HCT116 (cell line): ENCODE data around the gene PKNOX2. TPM values are rescaled to one million over a fixed set of nuclear protein-coding genes. Genes with fewer than 3 reads are reported as not detected.

Experiments used
- ATAC-seq: fragments of 200-7000 bp; cut with Tn5 transposase; 2 replicates; pipeline ENCODE4 v1.9.1; 2020; ENCODE audit warnings: mild to moderate bottlenecking, moderate library complexity
- BruUV-seq: library from RNA; stranded (reverse); fragments of 400-500 nt; replicated peaks from 2 replicates; lab custom pipeline; 2021; lab: Mats Ljungman, UMichigan
- CTCF ChIA-PET: fragments of 300-600 bp; sonication (Branson Sonifier 250); formaldehyde crosslinking; loops from one replicate; lab custom pipeline; 2021; ENCODE audit warnings: antibody characterized with exemption; lab: Charles Lee
- POLR2A ChIA-PET: fragments of 300-600, 350-600 bp; sonication (Branson Sonifier 250); formaldehyde crosslinking; loops from one replicate; lab custom pipeline; 2021; ENCODE audit warnings: antibody characterized with exemption; lab: Charles Lee
- RAD21 ChIA-PET, 2 experiments: fragments of 300-600 bp; sonication (Branson Sonifier 250); formaldehyde crosslinking; loops; one replicate each; lab custom pipeline; 2023; ENCODE audit warnings: low total read pairs in 2 of 2; ENCODE audit not compliant: uncharacterized antibody in 2 of 2, unreplicated experiment in 2 of 2, low non-redundant PET in 1 of 2; lab: Charles Lee
- DNase-seq: peaks from one replicate; pipeline ENCODE4 v3.0.0-alpha.2; 2010; ENCODE audit warnings: low read depth, low spot score
- H2AFZ ChIP-seq: fragments of 200-600 bp; shearing (Covaris generic), sonication (generic); 2 replicates; pipeline ENCODE4 v1.6.1; 2017; ENCODE audit warnings: low read depth, mixed run types, mixed read lengths, antibody characterized with exemption, low read length; ENCODE audit not compliant: poor library complexity, severe bottlenecking
- H3K27ac ChIP-seq: 2 replicates; pipeline ENCODE4 v1.5.1; 2012; ENCODE audit warnings: low read depth, low read length
- H3K27me3 ChIP-seq: fragments of 200-600 bp; sonication (generic); 2 replicates; pipeline ENCODE4 v1.6.1; 2016; ENCODE audit warnings: mixed run types, low read length, mixed read lengths; ENCODE audit not compliant: insufficient read depth
- H3K36me3 ChIP-seq, 2 experiments: fragments of 200-500 bp in 1 of 2; fragments of 200-600 bp in 1 of 2; sonication (Bioruptor generic) in 1 of 2; sonication (generic) in 1 of 2; 2 replicates each; pipeline versions ENCODE4 v1.5.1 to v1.6.1; 2014 to 2016; ENCODE audit warnings: low read length in 2 of 2, inconsistent platforms in 1 of 2, mixed read lengths in 1 of 2, mixed run types in 1 of 2; ENCODE audit not compliant: insufficient read depth in 2 of 2, control insufficient read depth in 1 of 2
- H3K4me1 ChIP-seq, 2 experiments: fragments of 200-600 bp in 1 of 2; sonication (generic) in 1 of 2; 2 replicates each; pipeline versions ENCODE4 v1.5.1 to v1.6.1; 2012 to 2017; ENCODE audit warnings: low read length in 2 of 2, inconsistent platforms in 1 of 2, mild to moderate bottlenecking in 1 of 2, mixed read lengths in 1 of 2, mixed run types in 1 of 2, moderate library complexity in 1 of 2; ENCODE audit not compliant: insufficient read depth in 2 of 2, control insufficient read depth in 1 of 2
- H3K4me2 ChIP-seq: fragments of 200-600 bp; sonication (generic); 2 replicates; pipeline ENCODE4 v1.6.1; 2017; ENCODE audit warnings: mixed run types, low read length, mixed read lengths
- H3K4me3 ChIP-seq, 2 experiments: fragments of 200-600 bp in 1 of 2; sonication (generic) in 1 of 2; replicated peaks in 1 of 2; 2 replicates each; pipeline ENCODE4 v1.5.1; 2011 to 2016; ENCODE audit warnings: low read length in 2 of 2, control low read depth in 1 of 2, low read depth in 1 of 2, mild to moderate bottlenecking in 1 of 2, mixed read lengths in 1 of 2, mixed run types in 1 of 2
- H3K79me2 ChIP-seq: fragments of 200-600 bp; sonication (generic); 2 replicates; pipeline ENCODE4 v1.6.1; 2017; ENCODE audit warnings: mild to moderate bottlenecking, mixed run types, low read length, moderate library complexity, mixed read lengths; ENCODE audit not compliant: insufficient read depth
- H3K9ac ChIP-seq: fragments of 200-600 bp; sonication (generic); 2 replicates; pipeline ENCODE4 v1.6.1; 2016; ENCODE audit warnings: low read length, mixed read lengths
- H3K9me2 ChIP-seq: fragments of 200-600 bp; sonication (generic), shearing (Covaris generic); 2 replicates; pipeline ENCODE4 v1.6.1; 2017; ENCODE audit warnings: mixed run types, mild to moderate bottlenecking, moderate library complexity; ENCODE audit not compliant: insufficient read depth
- H3K9me3 ChIP-seq, 2 experiments: fragments of 200-500 bp in 1 of 2; fragments of 200-600 bp in 1 of 2; sonication (Bioruptor generic) in 1 of 2; sonication (generic) in 1 of 2; 2 replicates each; pipeline ENCODE4 v1.6.1; 2014 to 2017; ENCODE audit warnings: low read length in 2 of 2, mixed read lengths in 2 of 2, inconsistent platforms in 1 of 2, low read depth in 1 of 2, mild to moderate bottlenecking in 1 of 2, mixed run types in 1 of 2, moderate library complexity in 1 of 2; ENCODE audit not compliant: control insufficient read depth in 1 of 2, insufficient read depth in 1 of 2
- H4K20me1 ChIP-seq: fragments of 200-600 bp; sonication (generic), shearing (Covaris generic); 2 replicates; pipeline ENCODE4 v1.6.1; 2017; ENCODE audit warnings: mixed run types, mild to moderate bottlenecking, moderate library complexity; ENCODE audit not compliant: insufficient read depth
- ELF1 ChIP-seq: IDR thresholded peaks from 2 replicates; pipeline ENCODE4 v1.6.1; 2012; ENCODE audit warnings: low read depth, borderline replicate concordance
- EZH2phosphoT487 ChIP-seq: fragments of 200-600 bp; IDR thresholded peaks from 2 replicates; pipeline ENCODE4 v1.6.1; 2018; ENCODE audit warnings: antibody characterized with exemption, borderline replicate concordance
- JUND ChIP-seq: IDR thresholded peaks from 2 replicates; pipeline ENCODE4 v1.6.1; 2012
- SP1 ChIP-seq: IDR thresholded peaks from 2 replicates; pipeline ENCODE4 v1.6.1; 2012; ENCODE audit warnings: low read depth
- SRF ChIP-seq: IDR thresholded peaks from 2 replicates; pipeline ENCODE4 v1.6.1; 2012; ENCODE audit warnings: low read depth
- YY1 ChIP-seq: IDR thresholded peaks from 2 replicates; pipeline ENCODE4 v1.6.1; 2011; ENCODE audit warnings: low read length, low read depth, moderate library complexity, mild to moderate bottlenecking; ENCODE audit not compliant: insufficient replicate concordance; ENCODE audit errors: extremely low read depth
- ZFX ChIP-seq: fragments of 450-650 bp; IDR thresholded peaks from 2 replicates; pipeline ENCODE4 v1.6.1; 2017
- ZNF274 ChIP-seq: fragments of 200-500 bp; sonication (Bioruptor generic); IDR thresholded peaks from 2 replicates; pipeline ENCODE4 v1.6.1; 2014; ENCODE audit warnings: mild to moderate bottlenecking, low read depth, low read length, inconsistent platforms
- intact Hi-C: fragments of 100-400 bp; cut with micrococcal nuclease; formaldehyde crosslinking; loops from 2 replicates; pipeline ENCODE4 v1.10.0; 2022
- total RNA-seq: library from RNA; stranded (reverse); gene quantifications from one replicate; pipeline ENCODE4 v1.2.1, GENCODE V29; 2021; ENCODE audit not compliant: unreplicated experiment
- TF ChIP-seq, protein P1 (sequence below): IDR thresholded peaks from 2 replicates; pipeline ENCODE4 v1.6.1; 2012; ENCODE audit warnings: low read depth
- TF ChIP-seq, protein P2 (sequence below): IDR thresholded peaks from 2 replicates; pipeline ENCODE4 v1.6.1; 2011; ENCODE audit warnings: mild to moderate bottlenecking, low read length, moderate library complexity; ENCODE audit not compliant: insufficient replicate concordance; ENCODE audit errors: extremely low read depth

PKNOX2 gene
- total RNA-seq, 1 experiment from 2014 or later = 0.20 TPM

DNA sequence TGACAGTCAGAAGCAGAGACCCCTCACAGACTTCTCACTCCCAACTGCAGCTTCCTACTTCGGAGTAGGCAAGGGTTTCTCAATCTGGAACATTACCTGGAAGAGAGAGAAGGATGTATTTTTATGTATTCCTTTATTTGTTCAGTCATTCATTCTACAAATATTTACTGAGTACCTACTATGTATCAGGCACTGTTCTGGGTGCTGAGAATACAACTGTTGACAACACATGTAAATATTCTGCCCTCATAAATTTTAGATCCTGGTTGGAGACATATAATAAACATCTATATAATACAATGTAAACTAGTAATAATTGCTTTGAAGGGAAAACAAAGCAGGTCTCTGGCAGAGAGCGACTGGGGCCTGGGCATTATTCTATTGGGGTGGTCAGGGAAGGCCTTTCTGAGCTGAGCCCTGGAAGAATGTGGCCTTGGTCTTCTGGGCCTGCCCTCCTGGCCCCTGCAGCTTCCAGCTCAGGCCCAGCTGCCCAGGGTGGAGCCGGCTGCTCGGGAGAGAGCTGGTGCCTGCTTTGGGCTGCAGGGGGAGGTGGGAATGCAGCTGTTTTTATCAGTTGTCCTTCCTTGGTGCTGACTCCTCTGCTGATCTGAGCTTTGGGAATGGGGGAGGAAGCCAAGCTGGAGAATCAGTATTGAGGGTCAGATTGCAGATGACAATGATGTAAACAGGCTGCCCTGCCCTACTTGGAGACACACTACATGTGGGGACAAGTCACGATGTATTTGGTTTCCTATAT lies 46.8 kb downstream of the PKNOX2 start:
- H4K20me1 ChIP-seq = no peaks in the 10 kb centered on the region
- DNase-seq (no peak), ATAC-seq (no peak)
- no peaks in the 10 kb centered on the region for H3K79me2 ChIP-seq
- no peak overlapping the region for H3K9ac ChIP-seq
- ChIA-PET CTCF (no interaction called here), POLR2A (no interaction called here), RAD21 (no interaction called here)
- H3K4me2 ChIP-seq = no peak overlapping the region
- H3K4me3 ChIP-seq = no peak overlapping the region
- no peaks in the 10 kb centered on the region for H3K36me3 ChIP-seq
- H3K4me1 ChIP-seq = no peaks in the 10 kb centered on the region
- H3K27ac ChIP-seq = no peak overlapping the region
- H3K9me3 ChIP-seq = no peaks in the 10 kb centered on the region
- H3K9me2 ChIP-seq = no peaks in the 10 kb centered on the region
- TF ChIP-seq, protein P1, sequence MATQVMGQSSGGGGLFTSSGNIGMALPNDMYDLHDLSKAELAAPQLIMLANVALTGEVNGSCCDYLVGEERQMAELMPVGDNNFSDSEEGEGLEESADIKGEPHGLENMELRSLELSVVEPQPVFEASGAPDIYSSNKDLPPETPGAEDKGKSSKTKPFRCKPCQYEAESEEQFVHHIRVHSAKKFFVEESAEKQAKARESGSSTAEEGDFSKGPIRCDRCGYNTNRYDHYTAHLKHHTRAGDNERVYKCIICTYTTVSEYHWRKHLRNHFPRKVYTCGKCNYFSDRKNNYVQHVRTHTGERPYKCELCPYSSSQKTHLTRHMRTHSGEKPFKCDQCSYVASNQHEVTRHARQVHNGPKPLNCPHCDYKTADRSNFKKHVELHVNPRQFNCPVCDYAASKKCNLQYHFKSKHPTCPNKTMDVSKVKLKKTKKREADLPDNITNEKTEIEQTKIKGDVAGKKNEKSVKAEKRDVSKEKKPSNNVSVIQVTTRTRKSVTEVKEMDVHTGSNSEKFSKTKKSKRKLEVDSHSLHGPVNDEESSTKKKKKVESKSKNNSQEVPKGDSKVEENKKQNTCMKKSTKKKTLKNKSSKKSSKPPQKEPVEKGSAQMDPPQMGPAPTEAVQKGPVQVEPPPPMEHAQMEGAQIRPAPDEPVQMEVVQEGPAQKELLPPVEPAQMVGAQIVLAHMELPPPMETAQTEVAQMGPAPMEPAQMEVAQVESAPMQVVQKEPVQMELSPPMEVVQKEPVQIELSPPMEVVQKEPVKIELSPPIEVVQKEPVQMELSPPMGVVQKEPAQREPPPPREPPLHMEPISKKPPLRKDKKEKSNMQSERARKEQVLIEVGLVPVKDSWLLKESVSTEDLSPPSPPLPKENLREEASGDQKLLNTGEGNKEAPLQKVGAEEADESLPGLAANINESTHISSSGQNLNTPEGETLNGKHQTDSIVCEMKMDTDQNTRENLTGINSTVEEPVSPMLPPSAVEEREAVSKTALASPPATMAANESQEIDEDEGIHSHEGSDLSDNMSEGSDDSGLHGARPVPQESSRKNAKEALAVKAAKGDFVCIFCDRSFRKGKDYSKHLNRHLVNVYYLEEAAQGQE = no peak
- TF ChIP-seq JUND = no peak
- no peak for TF ChIP-seq ZNF274
- no peak for TF ChIP-seq EZH2phosphoT487
- H3K27me3 ChIP-seq = no peaks in the 10 kb centered on the region
- no peak overlapping the region for H2AFZ ChIP-seq
- intact Hi-C loops = no loop called here
- BruUV-seq = no TSS peak

DNA sequence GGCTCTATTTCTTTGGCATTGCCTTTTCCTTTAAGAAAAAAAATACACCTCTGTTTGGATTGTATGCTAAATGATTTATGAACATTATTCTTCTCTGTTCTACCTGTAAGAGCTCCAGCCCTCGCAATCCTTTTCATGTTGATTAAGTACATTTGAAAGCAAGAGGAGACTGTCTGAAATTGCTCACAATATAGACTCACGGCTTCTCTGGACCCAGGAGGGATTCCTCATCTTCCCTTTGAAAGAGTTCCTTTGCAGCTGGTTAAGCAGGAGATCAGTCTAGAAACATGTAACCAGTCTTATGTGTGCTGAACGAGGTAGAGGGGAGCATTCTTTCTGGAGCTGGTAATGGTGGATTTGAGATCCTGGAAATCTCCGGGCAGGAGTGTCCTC lies 47.4 kb downstream of the PKNOX2 start:
- no peaks in the 10 kb centered on the region for H3K4me1 ChIP-seq
- ATAC-seq (no peak), DNase-seq (no peak)
- no peaks in the 10 kb centered on the region for H3K79me2 ChIP-seq
- CTCF ChIA-PET = no interaction called here
- H3K4me2 ChIP-seq = no peak overlapping the region
- H3K4me3 ChIP-seq = no peak overlapping the region
- no peaks in the 10 kb centered on the region for H4K20me1 ChIP-seq
- no peaks in the 10 kb centered on the region for H3K9me3 ChIP-seq
- H3K27me3 ChIP-seq = no peaks in the 10 kb centered on the region
- intact Hi-C loops = no loop called here
- H3K36me3 ChIP-seq = no peaks in the 10 kb centered on the region
- POLR2A ChIA-PET = no interaction called here
- H3K9me2 ChIP-seq = no peaks in the 10 kb centered on the region
- H2AFZ ChIP-seq = no peak overlapping the region
- no peak overlapping the region for H3K9ac ChIP-seq
- RAD21 ChIA-PET = no interaction called here
- TF ChIP-seq, protein P2, sequence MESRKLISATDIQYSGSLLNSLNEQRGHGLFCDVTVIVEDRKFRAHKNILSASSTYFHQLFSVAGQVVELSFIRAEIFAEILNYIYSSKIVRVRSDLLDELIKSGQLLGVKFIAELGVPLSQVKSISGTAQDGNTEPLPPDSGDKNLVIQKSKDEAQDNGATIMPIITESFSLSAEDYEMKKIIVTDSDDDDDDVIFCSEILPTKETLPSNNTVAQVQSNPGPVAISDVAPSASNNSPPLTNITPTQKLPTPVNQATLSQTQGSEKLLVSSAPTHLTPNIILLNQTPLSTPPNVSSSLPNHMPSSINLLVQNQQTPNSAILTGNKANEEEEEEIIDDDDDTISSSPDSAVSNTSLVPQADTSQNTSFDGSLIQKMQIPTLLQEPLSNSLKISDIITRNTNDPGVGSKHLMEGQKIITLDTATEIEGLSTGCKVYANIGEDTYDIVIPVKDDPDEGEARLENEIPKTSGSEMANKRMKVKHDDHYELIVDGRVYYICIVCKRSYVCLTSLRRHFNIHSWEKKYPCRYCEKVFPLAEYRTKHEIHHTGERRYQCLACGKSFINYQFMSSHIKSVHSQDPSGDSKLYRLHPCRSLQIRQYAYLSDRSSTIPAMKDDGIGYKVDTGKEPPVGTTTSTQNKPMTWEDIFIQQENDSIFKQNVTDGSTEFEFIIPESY = no peak
- TF ChIP-seq EZH2phosphoT487 = no peak
- TF ChIP-seq ELF1 = no peak
- no peak for TF ChIP-seq ZFX
- no peak for TF ChIP-seq YY1
- no peak for TF ChIP-seq SRF
- TF ChIP-seq SP1 = no peak
- no TSS peak for BruUV-seq
- H3K27ac ChIP-seq = no peak overlapping the region
